DOHH2 (cell line): ENCODE measurements around the gene NPDC1.
A peak's percentile ranks its signal among the peaks of the same experiment; 100 is the strongest.

Experiments used
- H3F3A ChIP-seq: fragments of 200-600 bp; sonication (generic), shearing (Covaris generic); 2 replicates; pipeline ENCODE4 v1.6.0; 2016; ENCODE audit warnings: antibody characterized with exemption, mild to moderate bottlenecking; ENCODE audit not compliant: control insufficient read depth, insufficient read depth
- H3K27ac ChIP-seq: fragments of 200-600 bp; sonication (generic); 2 replicates; pipeline ENCODE4 v1.5.1; 2014; ENCODE audit warnings: low read depth, mild to moderate bottlenecking, low read length, moderate library complexity
- H3K27me3 ChIP-seq: fragments of 200-600 bp; sonication (generic); 2 replicates; pipeline ENCODE4 v1.6.1; 2014; ENCODE audit warnings: mild to moderate bottlenecking, low read length, mixed read lengths; ENCODE audit not compliant: control insufficient read depth
- H3K36me3 ChIP-seq: fragments of 200-600 bp; sonication (generic); 2 replicates; pipeline ENCODE4 v1.6.1; 2014; ENCODE audit warnings: mild to moderate bottlenecking, low read length, moderate library complexity, mixed read lengths; ENCODE audit not compliant: control insufficient read depth
- H3K4me1 ChIP-seq: fragments of 200-600 bp; sonication (generic); 2 replicates; pipeline ENCODE4 v1.6.1; 2014; ENCODE audit warnings: mild to moderate bottlenecking, low read length, mixed read lengths; ENCODE audit not compliant: control insufficient read depth
- H3K4me2 ChIP-seq: fragments of 200-600 bp; sonication (generic); 2 replicates; pipeline ENCODE4 v1.6.0; 2014; ENCODE audit warnings: mild to moderate bottlenecking, low read length, moderate library complexity
- H3K4me3 ChIP-seq: fragments of 200-600 bp; sonication (generic); 2 replicates; pipeline ENCODE4 v1.5.1; 2014; ENCODE audit warnings: mild to moderate bottlenecking, low read length, mixed read lengths
- H3K79me2 ChIP-seq: fragments of 200-600 bp; sonication (generic); 2 replicates; pipeline ENCODE4 v1.6.1; 2014; ENCODE audit warnings: mild to moderate bottlenecking, low read length, mixed read lengths; ENCODE audit not compliant: control insufficient read depth
- H3K9me2 ChIP-seq: fragments of 200-600 bp; sonication (generic); replicated peaks from 2 replicates; pipeline ENCODE4 v1.6.1; 2014; ENCODE audit warnings: mild to moderate bottlenecking, low read length, mixed read lengths; ENCODE audit not compliant: control insufficient read depth
- H3K9me3 ChIP-seq: fragments of 200-600 bp; sonication (generic); 2 replicates; pipeline ENCODE4 v1.6.1; 2014; ENCODE audit warnings: antibody characterized with exemption, low read length, mixed read lengths; ENCODE audit not compliant: control insufficient read depth, insufficient read depth
- H4K20me1 ChIP-seq: fragments of 200-600 bp; sonication (generic); 2 replicates; pipeline ENCODE4 v1.6.0; 2014; ENCODE audit warnings: low read depth, mild to moderate bottlenecking, antibody characterized with exemption, low read length, moderate library complexity; ENCODE audit not compliant: control insufficient read depth, insufficient read depth
- EZH2phosphoT487 ChIP-seq: fragments of 200-600 bp; sonication (generic); IDR thresholded peaks from 2 replicates; pipeline ENCODE4 v1.6.1; 2017; ENCODE audit warnings: borderline replicate concordance, mild to moderate bottlenecking, antibody characterized with exemption, low read length, moderate library complexity, mixed read lengths
- TF ChIP-seq, protein P1 (sequence below): fragments of 200-600 bp; sonication (generic); IDR thresholded peaks from one replicate; pipeline ENCODE4 v1.5.1; 2014; ENCODE audit warnings: antibody characterized with exemption, mild to moderate bottlenecking, low read depth, low read length; ENCODE audit not compliant: poor library complexity, severe bottlenecking

The NPDC1 gene

GRCh38 chr9:137052998-137053943 is 7.3 kb upstream of the NPDC1 start:
- Histone ChIP-seq H3K27ac (no peak overlapping the region), H3F3A (no peaks in the 10 kb centered on the region)

DNA sequence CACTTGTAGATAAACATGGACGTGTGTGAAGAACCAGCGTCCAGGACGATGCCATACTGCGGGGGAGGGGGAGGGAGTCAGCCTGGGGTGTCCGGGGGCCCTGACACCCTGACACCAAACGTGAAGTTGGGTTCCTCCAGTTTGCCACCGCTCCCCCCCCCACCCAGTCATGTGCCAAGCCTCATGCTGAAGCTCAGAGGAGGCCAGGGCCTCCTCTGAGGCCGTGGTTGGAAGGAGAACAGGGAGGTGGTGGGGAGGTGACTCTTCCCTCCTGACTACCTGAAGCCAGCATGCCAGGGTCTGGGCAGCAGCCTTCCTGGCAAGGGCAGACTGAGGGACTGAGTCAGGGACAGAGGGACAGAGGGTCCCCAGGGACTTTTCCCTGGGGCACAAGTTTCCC is 6.3 kb upstream of the NPDC1 start:
- Histone ChIP-seq H3K27me3 (peaks cover 38% of the 10 kb centered on the region), H3K27ac (no peak overlapping the region), H3K79me2 (no peaks in the 10 kb centered on the region), H3K9me3 (no peaks in the 10 kb centered on the region), H3F3A (no peaks in the 10 kb centered on the region), H4K20me1 (no peaks in the 10 kb centered on the region; the same call in 1 of the 2 replicates), H3K4me2 (no peak overlapping the region), H3K36me3 (no peaks in the 10 kb centered on the region), H3K4me1 (peaks cover 3% of the 10 kb centered on the region; the same call in 1 of the 2 replicates), H3K9me2 (no peaks in the 10 kb centered on the region), H3K4me3 (no peak overlapping the region)
- TF ChIP-seq, protein P1, sequence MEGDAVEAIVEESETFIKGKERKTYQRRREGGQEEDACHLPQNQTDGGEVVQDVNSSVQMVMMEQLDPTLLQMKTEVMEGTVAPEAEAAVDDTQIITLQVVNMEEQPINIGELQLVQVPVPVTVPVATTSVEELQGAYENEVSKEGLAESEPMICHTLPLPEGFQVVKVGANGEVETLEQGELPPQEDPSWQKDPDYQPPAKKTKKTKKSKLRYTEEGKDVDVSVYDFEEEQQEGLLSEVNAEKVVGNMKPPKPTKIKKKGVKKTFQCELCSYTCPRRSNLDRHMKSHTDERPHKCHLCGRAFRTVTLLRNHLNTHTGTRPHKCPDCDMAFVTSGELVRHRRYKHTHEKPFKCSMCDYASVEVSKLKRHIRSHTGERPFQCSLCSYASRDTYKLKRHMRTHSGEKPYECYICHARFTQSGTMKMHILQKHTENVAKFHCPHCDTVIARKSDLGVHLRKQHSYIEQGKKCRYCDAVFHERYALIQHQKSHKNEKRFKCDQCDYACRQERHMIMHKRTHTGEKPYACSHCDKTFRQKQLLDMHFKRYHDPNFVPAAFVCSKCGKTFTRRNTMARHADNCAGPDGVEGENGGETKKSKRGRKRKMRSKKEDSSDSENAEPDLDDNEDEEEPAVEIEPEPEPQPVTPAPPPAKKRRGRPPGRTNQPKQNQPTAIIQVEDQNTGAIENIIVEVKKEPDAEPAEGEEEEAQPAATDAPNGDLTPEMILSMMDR, result no peak
- no peak for TF ChIP-seq EZH2phosphoT487

More at GRCh38 chr9:137052998-137053943, 7.3 kb upstream of the NPDC1 start:
- H3K4me3 ChIP-seq, result peak overlapping the region; percentile 5; the same call in 1 of the 2 replicates
- no peaks in the 10 kb centered on the region for H3K36me3 ChIP-seq
- peak overlapping the region; percentile 29 for H3K4me2 ChIP-seq
- no peaks in the 10 kb centered on the region for H3K79me2 ChIP-seq
- TF ChIP-seq, protein P1, result no peak
- TF ChIP-seq EZH2phosphoT487, result no peak
- H4K20me1 ChIP-seq, result no peaks in the 10 kb centered on the region; the same call in 1 of the 2 replicates
- H3K27me3 ChIP-seq, result peaks cover 38% of the 10 kb centered on the region
- no peaks in the 10 kb centered on the region for H3K9me3 ChIP-seq
- no peaks in the 10 kb centered on the region for H3K9me2 ChIP-seq
- peaks cover 3% of the 10 kb centered on the region; the same call in 1 of the 2 replicates for H3K4me1 ChIP-seq

GRCh38 chr9:137051145-137051724 is 5.3 kb upstream of the NPDC1 start:
- H3F3A ChIP-seq, result no peaks in the 10 kb centered on the region
- TF ChIP-seq, protein P1, result no peak
- no peak for TF ChIP-seq EZH2phosphoT487
- no peak overlapping the region for H3K27ac ChIP-seq

More at GRCh38 chr9:137051145-137051724, 5.3 kb upstream of the NPDC1 start:
- H3K9me2 ChIP-seq, result no peaks in the 10 kb centered on the region
- peaks cover 6% of the 10 kb centered on the region for H3K4me1 ChIP-seq
- H3K4me2 ChIP-seq, result no peak overlapping the region
- H3K36me3 ChIP-seq, result no peaks in the 10 kb centered on the region
- no peak overlapping the region for H3K4me3 ChIP-seq
- H4K20me1 ChIP-seq, result peaks cover 6% of the 10 kb centered on the region
- peaks cover 48% of the 10 kb centered on the region for H3K27me3 ChIP-seq
- H3K79me2 ChIP-seq, result no peaks in the 10 kb centered on the region
- H3K9me3 ChIP-seq, result no peaks in the 10 kb centered on the region
